Calu3 (cell line): ENCODE data around the gene SPSB3. TPM values are rescaled to one million over a fixed set of nuclear protein-coding genes. Genes with fewer than 3 reads are reported as not detected.
A peak's percentile ranks its signal among the peaks of the same experiment; 100 is the strongest.

Experiments
- Bru-seq: library from RNA; stranded (reverse); fragments of 400-500 nt; gene quantifications from one replicate; lab custom pipeline; 2021; lab: Mats Ljungman, UMichigan
- BruChase-seq, 2 experiments: library from RNA; stranded (reverse); fragments of 400-500 nt; gene quantifications; one replicate each; lab custom pipeline; 2021; lab: Mats Ljungman, UMichigan
- BruUV-seq: library from RNA; stranded (reverse); fragments of 400-500 nt; replicated peaks from 2 replicates; lab custom pipeline; 2021; lab: Mats Ljungman, UMichigan
- CTCF ChIA-PET: fragments of 300-600 bp; sonication (Branson Sonifier 250); formaldehyde crosslinking; loops from one replicate; lab custom pipeline; 2022; ENCODE audit warnings: antibody characterized with exemption; lab: Charles Lee
- DNase-seq: peaks from one replicate; pipeline ENCODE4 v3.0.0; 2022
- H3K27ac Mint-ChIP-seq: one replicate; pipeline ENCODE4 v1.8.0; 2022; ENCODE audit warnings: mixed read lengths; ENCODE audit not compliant: unreplicated experiment
- H3K27me3 Mint-ChIP-seq: one replicate; pipeline ENCODE4 v1.8.0; 2022; ENCODE audit warnings: mixed read lengths; ENCODE audit not compliant: unreplicated experiment
- H3K36me3 Mint-ChIP-seq: one replicate; pipeline ENCODE4 v1.8.0; 2022; ENCODE audit warnings: mild to moderate bottlenecking, moderate library complexity, mixed read lengths; ENCODE audit not compliant: insufficient read depth, unreplicated experiment
- H3K4me1 Mint-ChIP-seq: one replicate; pipeline ENCODE4 v1.8.0; 2022; ENCODE audit warnings: mild to moderate bottlenecking, low read depth, mixed read lengths; ENCODE audit not compliant: unreplicated experiment
- H3K4me3 Mint-ChIP-seq: one replicate; pipeline ENCODE4 v1.8.0; 2022; ENCODE audit warnings: mild to moderate bottlenecking, low read depth, moderate library complexity, mixed read lengths; ENCODE audit not compliant: unreplicated experiment
- H3K9me3 Mint-ChIP-seq: one replicate; pipeline ENCODE4 v1.8.0; 2022; ENCODE audit warnings: low read depth, mixed read lengths; ENCODE audit not compliant: unreplicated experiment
- CTCF ChIP-seq: fragments of 200-600 bp; IDR thresholded peaks from one replicate; pipeline ENCODE4 v1.8.0; 2022; ENCODE audit warnings: antibody characterized with exemption; ENCODE audit not compliant: unreplicated experiment
- intact Hi-C: fragments of 100-400 bp; cut with micrococcal nuclease; formaldehyde crosslinking; loops from one replicate; pipeline ENCODE4 v1.10.0; 2022; ENCODE audit not compliant: unreplicated experiment
- long read RNA-seq: library from polyadenylated mRNA; stranded (forward); transcript quantifications from one replicate; pipeline ENCODE4 v2.0.0, GENCODE V29; 2022
- total RNA-seq: library from RNA; stranded (reverse); gene quantifications from 2 replicates; pipeline ENCODE4 v1.2.3, GENCODE V29; 2022

SPSB3 gene
- total RNA-seq (44.3 and 45.2 TPM in 2 replicates), Bru-seq, nascent RNA (percentile 53 among the genes with signal in this experiment), BruChase-seq, experiment 1, labeled RNA remaining after a 6-hour chase (percentile 72 among the genes with signal in this experiment), BruChase-seq, experiment 2, labeled RNA remaining after a 2-hour chase (percentile 71 among the genes with signal in this experiment)
- long read RNA-seq, transcript SPSB3-201 (6 exons, 1,449 nt) = minor isoform, 9 of 125 reads
- long read RNA-seq, transcript SPSB3-204 (5 exons, 1,746 nt) = minor isoform, 7 of 125 reads
- long read RNA-seq, transcript SPSB3-208 (7 exons, 1,784 nt) = major isoform, 59 of 125 reads
- long read RNA-seq, transcript SPSB3-209 (6 exons, 1,628 nt) = minor isoform, 21 of 125 reads
- long read RNA-seq, partial matches to known transcripts = 10 of 125 reads
- long read RNA-seq, other reads (novel, unspliced or antisense) = 13 of 125 reads

- CTCF ChIA-PET = interaction anchor here (0.5 to 1.2 kb wide), 6 partner anchors 9 to 971 kb away, joined by 3 to 19 read pairs (median 4); partner anchors contain the start of genes EME2, FAHD1 and MRPS34
- BruUV-seq = no TSS peak
- intact Hi-C loops = no loop called here
- H3K4me3 Mint-ChIP-seq = peak within 1 kb of the TSS; percentile 91
- H3K27ac Mint-ChIP-seq = peak within 1 kb of the TSS; percentile 94
- H3K9me3 Mint-ChIP-seq = no peaks in the 10 kb centered on the region
- TF ChIP-seq CTCF = no peak
- H3K27me3 Mint-ChIP-seq = no peaks in the 10 kb centered on the region
- peaks cover 13% of the 10 kb centered on the region for H3K4me1 Mint-ChIP-seq
- DNase-seq = peak; percentile 100
- peaks cover 84% of the 10 kb centered on the region for H3K36me3 Mint-ChIP-seq
These were observed at the start of gene SPSB3, which contains the start of gene NUBP2 for GRCh38 chr16:1782408-1783264. Gene SPSB3 (minus strand): TSS chr16:1782571. CDS start chr16:1781483, 1,088 bp downstream. Gene NUBP2 (plus strand): TSS chr16:1782960. CDS start chr16:1783021, 61 bp downstream.

GRCh38 chr16:1831186-1832075 is 49.1 kb upstream of the SPSB3 start:
- DNase-seq = no peak
- Mint-ChIP-seq H3K4me1 (no peaks in the 10 kb centered on the region), H3K4me3 (no peak overlapping the region), H3K36me3 (peaks cover 28% of the 10 kb centered on the region), H3K27me3 (no peaks in the 10 kb centered on the region), H3K27ac (no peak overlapping the region), H3K9me3 (no peaks in the 10 kb centered on the region)
- intact Hi-C loops = no loop called here
- CTCF ChIA-PET = no interaction called here
- TF ChIP-seq CTCF = no peak
- BruUV-seq = no TSS peak

- no peaks in the 10 kb centered on the region for H3K4me1 Mint-ChIP-seq
- no peak overlapping the region for H3K4me3 Mint-ChIP-seq
- intact Hi-C loops = no loop called here
- H3K9me3 Mint-ChIP-seq = no peaks in the 10 kb centered on the region
- no peak for DNase-seq
- H3K27me3 Mint-ChIP-seq = no peaks in the 10 kb centered on the region
- CTCF ChIA-PET = no interaction called here
- H3K36me3 Mint-ChIP-seq = peaks cover 34% of the 10 kb centered on the region
- TF ChIP-seq CTCF = no peak
- no TSS peak for BruUV-seq
- no peak overlapping the region for H3K27ac Mint-ChIP-seq
These were observed 47.8 kb upstream of the SPSB3 start for GRCh38 chr16:1830213-1830612.
